ENCODE measurements around the gene TP53TG5.

DNA sequence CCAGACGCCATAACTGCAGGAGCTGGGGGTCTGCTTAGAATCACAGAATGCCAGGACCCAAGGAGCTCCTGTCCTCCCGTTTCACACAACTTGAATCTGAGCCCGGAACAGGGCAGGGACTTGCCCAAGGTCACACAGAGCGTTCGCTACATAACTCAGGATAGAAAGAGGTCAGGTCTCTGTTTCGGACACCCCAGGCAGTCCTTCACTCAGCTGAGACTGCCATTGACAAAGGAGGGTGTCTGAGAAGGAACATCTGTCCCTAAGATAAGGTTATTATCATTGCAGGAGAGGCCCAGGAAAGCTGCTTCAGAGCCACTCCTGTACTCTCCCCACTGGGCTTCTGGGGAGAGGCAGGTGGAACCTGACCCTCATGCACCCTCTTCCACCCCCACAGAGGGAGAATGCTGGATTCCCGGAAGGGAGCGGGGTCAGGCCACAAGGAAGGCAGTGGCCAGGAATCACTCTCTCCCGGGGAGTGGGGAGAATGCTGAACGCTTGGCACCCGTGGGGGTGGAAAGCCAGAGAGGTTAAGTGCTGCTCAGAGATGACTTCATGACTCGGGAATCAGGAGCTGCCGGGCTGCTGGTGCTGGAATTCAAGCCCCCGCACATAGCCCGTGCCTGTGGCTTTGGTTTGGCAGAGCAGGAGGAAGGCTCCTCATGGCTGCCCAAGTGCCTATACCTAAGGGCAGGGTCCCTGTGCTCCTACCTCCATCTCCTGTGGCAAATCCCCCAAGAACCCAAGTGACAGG is 40.6 kb downstream of the TP53TG5 start:
- TF ChIP-seq, protein P1, sequence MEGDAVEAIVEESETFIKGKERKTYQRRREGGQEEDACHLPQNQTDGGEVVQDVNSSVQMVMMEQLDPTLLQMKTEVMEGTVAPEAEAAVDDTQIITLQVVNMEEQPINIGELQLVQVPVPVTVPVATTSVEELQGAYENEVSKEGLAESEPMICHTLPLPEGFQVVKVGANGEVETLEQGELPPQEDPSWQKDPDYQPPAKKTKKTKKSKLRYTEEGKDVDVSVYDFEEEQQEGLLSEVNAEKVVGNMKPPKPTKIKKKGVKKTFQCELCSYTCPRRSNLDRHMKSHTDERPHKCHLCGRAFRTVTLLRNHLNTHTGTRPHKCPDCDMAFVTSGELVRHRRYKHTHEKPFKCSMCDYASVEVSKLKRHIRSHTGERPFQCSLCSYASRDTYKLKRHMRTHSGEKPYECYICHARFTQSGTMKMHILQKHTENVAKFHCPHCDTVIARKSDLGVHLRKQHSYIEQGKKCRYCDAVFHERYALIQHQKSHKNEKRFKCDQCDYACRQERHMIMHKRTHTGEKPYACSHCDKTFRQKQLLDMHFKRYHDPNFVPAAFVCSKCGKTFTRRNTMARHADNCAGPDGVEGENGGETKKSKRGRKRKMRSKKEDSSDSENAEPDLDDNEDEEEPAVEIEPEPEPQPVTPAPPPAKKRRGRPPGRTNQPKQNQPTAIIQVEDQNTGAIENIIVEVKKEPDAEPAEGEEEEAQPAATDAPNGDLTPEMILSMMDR (conservative IDR thresholded peaks at IDR 0.05; ENCODE audit: low read depth in 2 of 2) = no peak
- TF ChIP-seq POLR2AphosphoS5 (IDR thresholded peaks at IDR 0.05; ENCODE audit: low read depth) (no peak), REST (IDR thresholded peaks at IDR 0.05; ENCODE audit: unreplicated experiment) (no peak), JUNB (IDR thresholded peaks at IDR 0.05; ENCODE audit: unreplicated experiment) (no peak), ZNF462 (CRISPR knock-in tag; IDR thresholded peaks at IDR 0.05) (no peak), EZH2 (IDR thresholded peaks at IDR 0.05; ENCODE audit: low read depth, unreplicated experiment) (no peak), NANOG (IDR thresholded peaks at IDR 0.05; ENCODE audit: borderline replicate concordance) (no peak), ZNF331 (CRISPR knock-in tag; IDR thresholded peaks at IDR 0.05; ENCODE audit: low read depth) (no peak), ETS1 (IDR thresholded peaks at IDR 0.05) (no peak), CREB1 (CRISPR knock-in tag; IDR thresholded peaks at IDR 0.05; ENCODE audit: low read depth) (no peak), ZNF114 (CRISPR knock-in tag; IDR thresholded peaks at IDR 0.05) (no peak), EZH2phosphoT487 (IDR thresholded peaks at IDR 0.05; ENCODE audit: unreplicated experiment) (no peak), STAT1 (IDR thresholded peaks at IDR 0.05; ENCODE audit: unreplicated experiment) (no peak)

All from GM23338 (cell line).